HG03378 (cell line): ENCODE results near the gene APOBEC3B.
"Not testable (repeated sequence)": the region's sequence is repeated elsewhere in the genome, so short reads cannot be mapped to it uniquely, and the experiment has no call there.

Experiments used
- ATAC-seq: cut with Tn5 transposase; IDR thresholded peaks from one replicate; pipeline ENCODE4 v1.9.1; 2021; ENCODE audit warnings: mild to moderate bottlenecking, moderate library complexity; ENCODE audit not compliant: unreplicated experiment

APOBEC3B gene

GRCh38 chr22:38981992-38982927 is at the start of gene APOBEC3B:
APOBEC3B (plus strand) TSS chr22:38982347; CDS start chr22:38982454, 107 bp downstream.
- ATAC-seq = peak; percentile 40

DNA sequence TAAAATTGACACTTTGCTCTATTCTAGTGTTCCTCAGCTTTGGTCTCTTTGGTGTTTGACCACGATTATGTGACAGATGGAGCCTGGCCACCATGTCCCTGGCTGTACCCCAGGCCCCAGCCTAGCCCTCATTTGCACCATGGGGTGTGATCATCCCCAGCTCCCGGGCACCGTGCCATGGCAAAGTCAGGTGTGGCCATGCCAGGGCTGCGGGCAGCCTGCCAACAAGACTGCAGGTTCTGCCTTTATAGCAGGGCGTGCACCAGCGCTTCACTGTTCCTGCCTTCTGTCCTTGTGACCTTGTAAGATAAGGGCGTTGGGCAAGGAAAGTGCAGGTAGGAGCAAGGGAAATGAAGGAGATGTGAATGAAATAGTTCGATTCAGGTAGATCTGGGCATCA is 47.1 kb upstream of the APOBEC3B start:
- no peak for ATAC-seq

- no peak for ATAC-seq
These were observed 46.5 kb upstream of the APOBEC3B start for GRCh38 chr22:38935616-38936015.

GRCh38 chr22:38936562-38936961 is 45.6 kb upstream of the APOBEC3B start:
- ATAC-seq = no peak

GRCh38 chr22:38937036-38937435 is 45.1 kb upstream of the APOBEC3B start:
- ATAC-seq = no peak

- no peak for ATAC-seq
These were observed 44.6 kb upstream of the APOBEC3B start for GRCh38 chr22:38937541-38937940.

GRCh38 chr22:38938221-38938620 is 43.9 kb upstream of the APOBEC3B start:
- ATAC-seq = no peak

GRCh38 chr22:38938925-38939324 is 43.2 kb upstream of the APOBEC3B start:
- ATAC-seq = no peak

- ATAC-seq = no peak
These were observed 41.2 kb upstream of the APOBEC3B start for GRCh38 chr22:38940811-38941384.

- no peak for ATAC-seq
These were observed 40.6 kb upstream of the APOBEC3B start for GRCh38 chr22:38941488-38941987.

- ATAC-seq = no peak
These were observed 39.4 kb upstream of the APOBEC3B start for GRCh38 chr22:38942702-38943101.

DNA sequence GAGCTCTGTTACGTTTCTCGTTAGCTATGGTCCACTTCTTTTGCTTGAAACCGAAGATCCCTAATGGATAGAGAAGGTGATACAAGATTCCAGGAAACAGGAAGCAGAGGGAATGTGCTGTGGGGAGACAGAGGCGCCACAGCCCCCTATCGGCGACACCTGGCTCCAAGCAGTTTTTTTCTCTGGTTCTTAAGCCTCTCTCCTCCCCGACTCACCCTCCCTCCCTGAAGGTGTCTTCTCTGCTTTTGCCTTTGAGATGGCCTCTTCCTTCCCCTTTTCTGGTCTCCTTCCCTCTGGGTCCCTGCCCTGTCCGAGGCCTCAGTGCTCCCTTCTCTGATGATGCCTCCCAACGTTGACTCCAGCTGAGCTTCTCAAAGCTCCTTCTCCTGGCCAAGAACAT is 38.9 kb upstream of the APOBEC3B start:
- no peak for ATAC-seq

- ATAC-seq = no peak
These were observed 38.3 kb upstream of the APOBEC3B start for GRCh38 chr22:38943882-38944281.

DNA sequence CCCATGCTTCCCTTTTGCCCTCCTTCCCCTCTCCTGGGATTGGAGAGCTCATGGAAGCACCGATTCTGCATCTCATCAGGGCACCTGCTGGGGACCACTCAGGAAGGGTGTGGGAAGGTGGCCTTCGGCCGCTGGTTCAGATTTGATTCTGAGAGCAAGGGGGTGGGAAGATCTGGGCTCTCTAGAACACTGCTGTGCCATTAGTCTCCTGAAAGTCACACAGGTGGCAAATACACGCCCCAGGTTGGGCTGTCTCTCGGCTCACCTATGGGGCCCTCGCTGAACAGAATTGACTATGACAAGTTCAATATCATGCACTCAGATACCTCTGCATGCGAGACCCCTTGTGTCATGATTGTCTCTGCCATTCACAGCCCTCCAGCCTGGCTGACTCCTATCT is 37.5 kb upstream of the APOBEC3B start:
- ATAC-seq = no peak

- ATAC-seq = not testable (repeated sequence)
These were observed 36.3 kb upstream of the APOBEC3B start for GRCh38 chr22:38945706-38946338.

GRCh38 chr22:38946771-38947170 is 35.4 kb upstream of the APOBEC3B start:
- ATAC-seq = no peak

DNA sequence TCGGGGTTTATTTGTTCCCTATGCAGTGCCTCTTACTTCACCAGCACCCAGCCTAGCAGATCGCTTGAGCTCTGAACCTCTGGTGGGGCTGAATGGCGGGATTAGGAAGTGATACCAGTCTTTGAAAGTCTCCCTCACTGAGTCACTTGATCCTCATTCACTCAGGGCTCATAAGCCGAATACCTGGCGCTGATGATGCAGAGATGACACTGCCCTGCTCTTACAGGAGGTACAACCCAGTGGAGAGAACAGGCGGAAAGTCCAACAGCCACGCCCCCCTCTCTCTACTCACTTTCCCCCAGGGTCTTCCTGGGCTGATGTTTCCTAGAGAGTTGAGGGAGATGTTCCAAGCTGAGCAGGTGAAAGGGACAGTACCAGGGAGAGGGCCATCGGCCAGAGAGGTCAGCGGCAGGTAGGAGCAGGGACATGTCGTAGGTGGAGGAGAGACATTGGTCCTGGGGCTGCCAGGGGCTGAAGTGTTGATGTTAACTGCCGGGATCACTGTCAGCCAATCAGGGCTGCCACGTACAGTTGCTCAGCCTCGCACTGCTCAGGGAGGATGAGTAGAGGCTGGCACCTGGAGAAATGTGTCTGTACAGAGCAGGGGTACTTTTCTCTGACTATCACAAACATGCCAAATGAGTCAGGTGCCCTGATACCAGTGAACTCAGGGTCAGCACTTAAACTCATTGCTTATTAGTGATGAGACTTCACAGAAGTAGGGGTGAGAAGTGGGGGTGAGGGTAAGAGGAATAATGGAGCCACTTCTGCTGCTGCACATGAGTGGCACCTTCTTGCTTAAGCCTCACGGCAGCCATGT is 34.6 kb upstream of the APOBEC3B start:
- no peak for ATAC-seq

DNA sequence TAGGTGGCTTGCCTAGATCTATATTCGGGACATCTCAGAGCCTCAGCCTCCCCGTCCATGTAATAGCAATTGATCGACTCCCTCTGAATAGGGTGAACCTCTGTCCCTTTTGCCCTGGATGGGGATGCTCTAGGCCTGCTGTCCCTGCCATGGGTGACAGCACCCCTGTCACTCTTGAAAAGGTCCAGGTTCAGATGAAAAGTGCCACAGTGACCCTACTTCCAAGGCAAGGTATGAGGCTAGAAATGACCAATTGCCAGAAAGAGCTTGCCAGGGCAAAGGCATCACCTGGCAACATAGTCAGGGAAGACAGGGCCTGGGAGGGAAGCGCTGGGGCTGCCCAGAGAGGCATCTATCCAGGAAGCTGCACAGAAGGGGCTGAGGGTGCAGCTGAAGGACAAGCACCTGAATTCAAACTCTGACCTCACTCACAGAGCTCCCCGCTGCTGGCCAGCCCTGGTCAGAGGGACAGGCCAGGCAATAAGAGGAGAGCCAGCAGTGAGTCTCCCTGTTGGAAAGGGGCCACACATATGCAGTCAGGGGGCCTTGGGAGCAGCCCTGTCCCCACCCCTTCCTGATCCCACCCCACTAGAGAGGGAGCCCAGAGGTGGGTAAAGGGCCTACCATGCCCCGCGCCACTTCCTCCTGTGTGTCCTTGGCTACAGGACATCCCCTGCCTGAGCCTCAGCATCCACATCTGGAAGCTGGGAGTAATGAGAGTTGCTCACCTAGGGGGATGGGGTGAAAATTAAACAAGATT is 33.8 kb upstream of the APOBEC3B start:
- ATAC-seq = no peak

- ATAC-seq = no peak
These were observed 32.2 kb upstream of the APOBEC3B start for GRCh38 chr22:38949889-38950405.
